PFSK-1 (cell line): Measurements from ENCODE around the gene SYNE2.

Experiments used
- FOXP2 ChIP-seq: optimal IDR thresholded peaks from 2 replicates; pipeline ENCODE3; 2011; ENCODE audit warnings: borderline replicate concordance, control low read depth, inconsistent platforms; ENCODE audit not compliant: insufficient read depth; ENCODE audit errors: extremely low read length, extremely low read depth
- POLR2AphosphoS5 ChIP-seq: IDR thresholded peaks from 2 replicates; pipeline ENCODE4 v1.6.1; 2012; ENCODE audit warnings: low read depth, mild to moderate bottlenecking, control low read depth, low read length, moderate library complexity
- REST ChIP-seq, 2 experiments: IDR thresholded peaks; 2 replicates each; pipeline versions ENCODE4 v1.6.1 to v1.8.0; 2011 to 2012; ENCODE audit warnings: low read depth in 2 of 2, low read length in 2 of 2, control low read depth in 1 of 2, inconsistent platforms in 1 of 2, mild to moderate bottlenecking in 1 of 2, moderate library complexity in 1 of 2; ENCODE audit not compliant: insufficient read depth in 1 of 2
- SIN3A ChIP-seq: IDR thresholded peaks from 2 replicates; pipeline ENCODE4 v1.6.1; 2012; ENCODE audit warnings: mild to moderate bottlenecking, low read length, moderate library complexity, borderline replicate concordance; ENCODE audit not compliant: insufficient read depth
- TAF1 ChIP-seq: IDR thresholded peaks from 2 replicates; pipeline ENCODE4 v1.6.1; 2012; ENCODE audit warnings: low read length, control low read depth, borderline replicate concordance; ENCODE audit not compliant: insufficient read depth

GRCh38 chr14:64232095-64232838 is 379.5 kb downstream of the SYNE2 start:
- TF ChIP-seq SIN3A (no peak), POLR2AphosphoS5 (no peak), TAF1 (no peak), REST (IDR thresholded peaks at IDR 0.05; ENCODE audit: insufficient read depth in 1 of 2, low read depth in 2 of 2, low read length in 2 of 2) (no peak), FOXP2 (no peak)
